CD4-positive, alpha-beta T cell treated with Interferon gamma for 1 hour (primary cell): ENCODE data around the gene OBSL1.

ENCODE experiments used
- DNase-seq: peaks from one replicate; pipeline ENCODE4 v3.0.0-alpha.2; 2020

Gene OBSL1

DNA sequence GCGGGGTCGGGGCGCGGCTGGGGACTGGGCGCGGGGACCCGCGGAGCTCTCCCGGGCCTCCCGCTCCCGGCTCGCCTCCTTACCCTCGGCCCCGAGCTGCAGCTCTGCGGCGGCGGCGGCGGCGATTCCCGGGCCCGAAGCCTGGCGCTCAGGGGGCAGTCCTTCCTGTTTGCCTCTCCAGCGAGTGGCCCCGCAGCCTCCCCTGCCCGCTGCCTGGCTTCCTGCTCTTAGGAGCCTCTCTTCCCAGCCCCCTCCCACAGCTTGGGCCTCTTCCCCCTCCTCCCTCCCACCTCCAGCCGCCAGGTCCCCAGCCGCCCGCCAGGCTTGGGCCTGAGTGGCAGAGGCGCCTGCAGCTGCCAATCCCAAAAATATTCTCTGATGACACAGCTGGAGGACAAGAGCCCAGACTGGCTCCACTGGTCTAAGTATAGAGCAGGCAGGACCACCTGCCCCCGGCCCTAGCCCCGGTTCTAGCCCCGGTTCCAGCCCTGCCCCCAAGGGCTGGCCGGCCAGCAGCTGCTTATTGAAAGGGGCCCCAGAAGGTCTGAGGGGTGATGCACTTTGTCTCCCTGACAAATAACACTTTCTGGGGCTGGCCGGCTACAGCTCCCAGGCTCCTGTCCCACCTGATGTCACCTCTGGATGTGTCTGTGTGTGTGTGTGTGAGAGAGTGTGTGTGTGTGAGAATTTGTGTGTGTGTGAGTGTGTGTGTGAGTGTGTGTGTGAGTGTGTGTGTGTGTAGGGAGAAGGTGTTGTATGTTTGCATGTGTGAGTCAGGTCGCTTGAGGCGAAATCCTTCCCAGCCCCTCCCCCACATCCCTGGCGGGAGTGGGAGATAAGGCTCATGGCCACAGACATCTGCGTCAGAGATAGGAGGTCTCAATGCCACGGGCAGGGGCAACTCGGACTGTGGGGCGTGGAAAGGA, at the start of gene OBSL1:
OBSL1 (minus strand) TSS at position 229 of the 926 bp plus-strand sequence. CDS start 307 bp downstream, outside the sequence.
- DNase-seq, result no peak

DNA sequence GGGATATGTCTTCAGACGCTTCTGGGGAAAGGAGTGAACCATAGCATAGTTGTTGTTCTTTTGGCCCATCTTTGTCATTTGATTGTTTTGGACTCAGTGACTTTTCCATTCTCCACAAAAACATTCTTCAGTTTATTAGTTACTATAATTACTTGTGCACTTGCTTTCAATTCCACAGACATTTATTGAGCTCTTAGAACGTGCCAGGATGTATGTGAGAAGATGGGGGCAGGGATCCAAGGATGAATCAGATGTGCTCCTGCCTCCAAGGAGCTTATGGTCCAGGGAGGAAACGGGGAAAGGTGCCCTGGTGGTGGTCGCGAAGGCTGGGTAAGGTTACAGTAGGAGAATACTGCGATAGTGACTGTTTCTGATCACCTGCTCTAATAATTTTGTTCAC, 49.2 kb upstream of the OBSL1 start:
- DNase-seq, result no peak

DNA sequence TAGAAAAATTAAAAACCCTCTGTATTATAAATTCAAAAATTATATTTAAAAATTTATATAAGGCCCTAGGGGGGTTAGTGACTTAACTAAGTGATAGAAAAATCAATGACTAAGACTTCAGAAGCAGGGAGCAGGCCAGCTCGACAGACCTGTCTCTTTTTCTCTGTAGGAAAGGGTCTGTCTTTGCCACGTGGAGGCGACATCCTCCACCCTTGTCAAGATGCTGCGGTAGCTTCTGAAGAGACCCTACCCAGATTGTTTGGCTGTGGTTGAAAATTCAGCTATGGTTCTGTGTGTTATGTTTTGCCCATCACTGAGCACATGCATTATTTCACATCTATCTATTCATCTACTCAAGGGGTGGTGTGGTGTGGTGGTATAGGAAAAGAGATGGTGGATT, 47.9 kb upstream of the OBSL1 start:
- no peak for DNase-seq

DNA sequence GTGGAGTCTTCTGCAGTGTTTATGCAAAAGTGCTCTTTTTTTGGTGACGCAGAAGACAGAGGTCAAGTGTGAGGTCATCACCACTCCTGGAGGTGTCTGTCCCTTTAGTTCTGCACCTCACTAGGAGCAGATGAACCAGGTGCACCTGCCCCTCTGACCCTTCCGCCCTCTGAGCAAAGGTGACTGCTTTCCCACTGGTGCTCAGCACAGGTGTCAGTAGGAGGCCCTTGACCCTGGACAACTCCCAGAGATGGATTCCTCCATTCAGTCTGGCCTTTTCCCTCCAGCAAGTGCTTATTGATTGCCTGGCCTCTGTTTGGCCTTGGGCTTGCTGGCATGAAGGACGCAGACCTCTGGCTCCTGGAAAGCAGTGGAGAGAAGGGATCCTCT, 47.4 kb upstream of the OBSL1 start:
- DNase-seq, result no peak

DNA sequence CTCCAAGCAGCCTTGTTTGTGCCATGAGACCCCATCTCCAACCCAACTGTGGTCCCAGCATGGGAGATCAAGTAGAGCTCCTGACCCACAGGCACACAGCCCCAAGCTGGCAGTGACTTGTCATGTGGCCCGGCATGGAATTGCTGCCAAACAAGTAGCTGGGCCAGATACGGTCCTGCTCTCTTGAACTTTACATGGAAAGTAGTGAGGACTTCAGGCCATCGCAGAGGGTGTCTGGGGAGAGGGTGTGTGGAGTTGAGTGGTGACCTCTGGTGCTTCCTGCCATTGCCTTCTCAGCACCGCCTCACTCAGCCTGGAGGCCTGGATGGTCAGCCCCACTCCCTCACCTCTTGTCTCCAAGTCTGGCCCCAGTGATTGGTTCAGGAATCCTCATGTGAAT, 45.2 kb upstream of the OBSL1 start:
- no peak for DNase-seq

DNA sequence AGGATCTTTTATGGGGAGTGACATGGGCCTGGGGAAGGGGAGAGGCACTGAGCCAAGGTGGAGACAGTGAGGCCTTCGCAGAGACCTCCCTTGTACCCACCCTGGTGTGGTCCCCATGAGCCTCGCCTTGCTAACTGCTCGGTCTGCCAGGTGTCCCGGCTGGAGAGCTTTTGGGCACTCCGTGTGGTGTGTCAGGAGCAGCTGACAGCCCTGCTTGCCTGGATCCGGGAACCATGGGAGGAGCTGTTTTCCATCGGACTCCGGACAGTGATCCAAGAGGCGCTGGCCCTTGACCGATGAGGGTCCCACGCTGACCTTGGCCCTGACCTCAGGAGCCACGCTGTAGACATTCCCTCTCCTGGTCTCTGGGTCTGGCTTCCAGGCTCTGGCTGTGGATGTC, 44.6 kb upstream of the OBSL1 start:
- no peak for DNase-seq

DNA sequence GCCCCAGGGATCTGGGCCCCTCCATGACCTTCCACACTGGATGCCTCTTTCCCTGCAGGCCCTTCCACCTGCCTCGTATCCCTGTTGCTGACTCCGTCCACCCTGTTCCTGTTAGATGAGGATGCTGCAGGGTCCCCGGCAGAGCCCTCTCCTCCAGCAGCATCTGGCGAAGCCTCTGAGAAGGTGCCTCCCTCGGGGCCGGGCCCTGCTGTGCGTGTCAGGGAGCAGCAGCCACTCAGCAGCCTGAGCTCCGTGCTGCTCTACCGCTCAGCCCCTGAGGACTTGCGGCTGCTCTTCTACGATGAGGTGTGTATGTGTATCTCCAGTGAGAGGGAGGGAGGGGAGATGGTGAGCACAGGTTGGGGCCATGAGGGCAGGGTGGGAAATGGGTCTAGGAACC, 43.7 kb upstream of the OBSL1 start:
- no peak for DNase-seq

DNA sequence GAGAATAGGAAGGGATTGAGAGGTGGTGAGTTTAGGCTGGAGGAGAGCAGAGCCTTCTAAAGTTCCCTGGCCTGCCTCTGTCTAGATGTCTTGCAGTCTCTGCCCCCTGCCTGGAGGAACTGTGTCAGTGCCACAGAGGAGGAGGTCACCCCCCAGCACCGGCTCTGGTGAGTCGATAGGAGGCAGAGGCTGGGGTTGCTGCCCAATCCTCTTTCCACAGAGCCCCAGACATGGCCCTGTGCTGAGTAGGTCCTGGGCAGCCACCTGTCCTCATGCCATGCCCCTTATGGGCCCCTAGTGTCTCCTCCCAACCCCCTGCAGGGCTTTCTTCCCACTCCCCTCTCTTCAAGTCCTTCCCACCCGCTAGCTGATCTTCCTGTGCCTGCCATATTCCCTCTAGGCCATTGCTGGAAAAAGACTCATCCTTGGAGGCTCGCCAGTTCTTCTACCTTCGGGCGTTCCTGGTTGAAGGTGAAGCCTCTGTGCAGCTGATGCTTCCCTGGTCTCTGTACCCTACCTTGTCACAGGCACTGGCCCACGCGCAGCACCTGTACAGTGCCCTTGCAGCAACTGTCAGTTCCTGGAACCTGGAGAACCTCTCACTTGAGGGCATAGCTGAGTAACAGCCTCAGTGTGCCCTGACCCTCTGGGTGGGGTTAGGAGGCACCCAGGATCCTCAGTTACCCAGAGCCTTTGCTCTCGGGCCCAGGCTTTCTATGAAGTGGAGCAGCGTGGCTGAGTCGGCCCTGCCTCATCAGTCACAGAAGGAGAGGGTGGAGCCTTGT, 42.9 kb upstream of the OBSL1 start:
- no peak for DNase-seq

DNA sequence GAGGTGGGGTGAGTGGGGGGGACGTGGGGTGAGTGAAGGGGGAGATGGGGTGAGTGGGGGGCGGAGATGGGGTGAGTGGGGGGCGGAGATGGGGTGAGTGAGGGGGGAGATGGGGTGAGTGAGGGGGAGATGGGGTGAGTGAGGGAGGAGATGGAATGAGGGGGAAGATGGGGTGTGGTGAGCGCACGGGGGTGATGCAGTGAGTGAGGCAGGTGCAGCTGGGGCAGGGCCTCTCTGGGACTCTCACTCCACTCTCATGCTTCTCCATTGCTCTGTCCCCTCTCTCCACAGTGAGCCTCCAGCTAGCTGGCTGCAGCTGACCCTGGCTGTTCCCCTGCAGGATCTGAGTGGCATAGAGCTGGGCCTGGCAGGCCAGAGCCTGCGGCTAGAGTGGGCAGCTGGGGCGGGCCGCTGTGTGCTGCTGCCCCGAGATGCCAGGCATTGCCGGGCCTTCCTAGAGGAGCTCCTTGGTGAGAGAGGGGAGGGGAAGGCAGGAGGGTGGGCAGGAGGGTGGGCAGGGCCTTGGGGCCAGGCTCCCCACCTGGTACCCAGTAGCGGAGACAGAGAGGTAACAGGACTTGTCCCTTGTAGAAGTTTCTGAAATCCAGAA, 42.2 kb upstream of the OBSL1 start:
- DNase-seq, result no peak

DNA sequence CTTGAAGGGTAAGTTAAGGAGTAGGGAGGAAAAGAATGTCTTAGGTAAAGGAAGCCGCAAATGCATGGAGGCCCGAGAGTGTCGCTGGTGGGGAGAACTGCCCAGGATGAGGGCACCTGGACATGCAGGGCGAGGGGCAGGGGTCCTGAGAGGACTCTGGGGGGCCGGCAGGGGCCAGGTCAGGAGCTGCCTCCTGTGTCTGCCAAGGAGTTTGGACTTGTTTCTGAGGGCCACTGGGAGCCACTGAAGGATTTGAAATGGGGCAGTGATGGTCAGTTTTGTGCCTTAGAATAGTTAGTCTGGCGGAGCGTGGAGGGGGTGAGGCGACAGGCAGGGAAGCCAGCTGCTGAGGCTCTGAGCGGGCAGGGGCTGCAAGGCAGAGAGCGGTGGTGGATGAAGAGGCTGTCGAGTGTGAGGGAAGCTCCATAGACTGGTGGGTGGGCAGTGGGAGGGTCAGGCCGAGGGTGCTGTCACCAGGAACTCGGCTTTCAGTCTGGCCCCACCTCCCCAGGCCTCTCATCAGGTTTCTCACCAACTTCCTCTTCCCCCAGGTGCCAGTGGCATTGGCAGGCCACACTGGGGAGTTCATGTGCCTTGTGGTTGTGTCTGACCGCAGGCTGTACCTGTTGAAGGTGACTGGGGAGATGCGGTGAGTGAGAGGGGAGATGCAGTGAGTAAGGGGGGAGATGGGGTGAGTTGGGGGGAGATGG, 41.4 kb upstream of the OBSL1 start:
- DNase-seq, result peak; percentile 42

DNA sequence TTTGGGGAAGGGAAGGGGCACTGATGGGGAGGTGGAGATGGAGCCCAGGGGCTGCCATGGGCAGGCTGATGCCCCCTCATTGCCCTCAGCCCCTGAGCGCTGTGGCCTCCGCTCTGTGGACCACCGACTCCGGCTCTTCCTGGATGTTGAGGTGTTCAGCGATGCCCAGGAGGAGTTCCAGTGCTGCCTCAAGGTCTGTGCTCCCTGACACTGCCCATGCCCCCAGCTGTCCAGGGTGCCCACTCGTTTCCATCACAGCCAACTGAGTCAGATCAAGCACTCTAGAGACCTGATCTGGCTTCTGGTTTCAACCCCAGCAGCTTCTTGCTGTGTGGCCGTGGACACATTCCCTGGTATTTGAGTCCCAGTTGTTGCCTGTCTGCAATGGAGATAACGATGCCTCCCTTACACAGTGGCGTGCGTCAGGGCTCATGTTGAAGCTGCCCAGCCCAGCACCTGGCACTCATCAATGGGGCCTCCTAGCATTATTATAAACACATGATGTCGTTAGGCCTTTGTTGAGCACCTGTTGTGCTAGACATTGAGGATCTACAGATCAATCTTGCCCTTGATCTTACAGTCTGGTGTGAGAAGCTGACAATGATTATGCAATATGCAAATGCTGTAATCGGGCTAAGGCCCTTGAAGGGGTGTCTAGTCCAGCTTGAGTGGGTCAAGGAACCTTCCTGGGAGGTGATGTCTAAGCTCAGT, 40.7 kb upstream of the OBSL1 start:
- no peak for DNase-seq

DNA sequence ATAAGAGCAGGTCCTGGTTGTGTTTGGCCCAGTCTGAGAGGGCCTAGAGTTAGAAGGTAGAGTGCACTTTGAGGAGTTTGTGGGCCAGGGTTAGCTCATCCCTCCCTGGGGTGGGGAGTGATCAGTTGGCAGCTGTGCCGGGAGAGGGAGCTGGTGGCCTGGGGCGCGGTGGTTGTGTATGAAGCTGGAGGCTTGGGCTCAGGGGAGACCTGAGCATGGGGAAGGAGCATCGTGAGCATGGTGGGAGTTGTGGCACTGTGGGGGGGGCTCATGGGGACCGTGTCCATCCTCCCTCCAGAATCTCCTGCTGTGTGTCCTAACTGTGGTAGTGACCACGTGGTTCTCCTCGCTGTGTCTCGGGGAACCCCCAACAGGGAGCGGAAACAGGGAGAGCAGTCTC, 40.0 kb upstream of the OBSL1 start:
- DNase-seq, result no peak

DNA sequence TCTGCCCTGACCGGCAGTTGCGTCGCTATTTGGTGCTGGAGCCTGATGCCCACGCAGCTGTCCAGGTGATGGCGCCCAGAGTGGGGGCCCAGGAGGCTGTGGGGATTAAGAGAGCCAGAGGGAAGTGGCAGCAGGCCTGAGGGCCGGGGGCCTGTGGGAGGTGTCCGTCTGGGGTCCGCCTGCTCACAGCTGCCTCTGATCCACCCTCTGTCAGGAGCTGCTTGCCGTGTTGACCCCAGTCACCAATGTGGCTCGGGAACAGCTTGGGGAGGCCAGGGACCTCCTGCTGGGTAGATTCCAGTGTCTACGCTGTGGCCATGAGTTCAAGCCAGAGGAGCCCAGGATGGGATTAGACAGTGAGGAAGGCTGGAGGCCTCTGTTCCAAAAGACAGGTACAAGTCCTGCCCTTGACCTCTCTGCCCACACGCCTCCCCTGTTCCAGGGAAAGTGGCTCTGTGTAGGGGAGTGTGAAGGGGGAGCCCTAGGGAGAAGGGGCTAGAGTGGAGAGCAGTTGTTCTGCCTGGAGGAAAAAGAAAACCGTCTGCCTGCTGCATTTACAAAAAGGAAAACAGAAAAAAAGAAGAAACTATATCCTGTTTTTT, 37.9 kb upstream of the OBSL1 start:
- DNase-seq, result no peak

DNA sequence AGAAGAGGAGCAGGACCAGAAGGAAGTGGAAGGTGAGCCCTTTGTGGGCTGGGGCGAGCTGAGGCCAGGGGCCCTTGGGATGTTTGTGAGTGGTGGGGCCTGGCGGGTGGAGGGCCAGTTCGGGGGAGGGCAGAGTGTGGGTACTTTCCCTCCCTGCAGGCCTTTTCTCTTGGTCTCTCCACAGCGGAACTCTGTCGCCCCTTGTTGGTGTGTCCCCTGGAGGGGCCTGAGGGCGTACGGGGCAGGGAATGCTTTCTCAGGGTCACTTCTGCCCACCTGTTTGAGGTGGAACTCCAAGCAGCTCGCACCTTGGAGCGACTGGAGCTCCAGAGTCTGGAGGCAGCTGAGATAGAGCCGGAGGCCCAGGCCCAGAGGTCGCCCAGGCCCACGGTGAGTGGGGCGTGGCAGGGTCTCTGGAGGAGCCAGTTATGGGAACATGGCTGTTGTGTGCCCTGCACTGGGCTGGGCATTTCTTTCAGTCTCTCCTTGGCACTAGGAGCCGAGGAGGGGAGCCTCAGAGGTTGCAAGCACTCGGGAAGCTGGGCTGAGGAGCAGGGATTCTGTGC, 37.1 kb upstream of the OBSL1 start:
- no peak for DNase-seq

DNA sequence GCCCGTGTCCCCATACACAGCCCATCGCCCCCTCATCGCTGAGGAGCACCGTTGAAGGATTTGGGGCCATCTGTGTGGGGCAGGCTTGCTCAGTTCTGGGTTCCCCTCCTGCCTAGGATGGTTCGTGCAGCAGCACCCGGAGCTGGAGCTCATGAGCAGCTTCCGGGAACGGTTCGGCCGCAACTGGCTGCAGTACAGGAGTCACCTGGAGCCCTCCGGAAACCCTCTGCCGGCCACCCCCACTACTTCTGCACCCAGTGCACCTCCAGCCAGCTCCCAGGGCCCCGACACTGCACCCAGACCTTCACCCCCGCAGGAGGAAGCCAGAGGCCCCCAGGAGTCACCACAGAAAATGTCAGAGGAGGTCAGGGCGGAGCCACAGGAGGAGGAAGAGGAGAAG, 36.6 kb upstream of the OBSL1 start:
- no peak for DNase-seq

DNA sequence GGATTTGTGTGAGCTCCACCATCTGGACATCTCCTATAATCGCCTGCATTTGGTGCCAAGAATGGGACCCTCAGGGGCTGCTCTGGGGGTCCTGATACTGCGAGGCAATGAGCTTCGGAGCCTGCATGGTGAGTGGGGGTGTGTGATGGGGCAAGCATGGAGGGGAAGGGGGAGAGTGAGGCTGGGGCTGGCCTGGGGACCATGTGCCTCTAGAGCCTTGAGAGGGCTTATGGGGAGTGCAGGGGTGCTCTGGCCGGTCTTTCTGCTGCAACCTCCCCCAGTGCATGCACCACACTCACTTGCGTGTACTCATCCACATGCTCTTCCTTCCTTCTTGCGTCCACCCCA, 34.2 kb upstream of the OBSL1 start:
- no peak for DNase-seq

DNA sequence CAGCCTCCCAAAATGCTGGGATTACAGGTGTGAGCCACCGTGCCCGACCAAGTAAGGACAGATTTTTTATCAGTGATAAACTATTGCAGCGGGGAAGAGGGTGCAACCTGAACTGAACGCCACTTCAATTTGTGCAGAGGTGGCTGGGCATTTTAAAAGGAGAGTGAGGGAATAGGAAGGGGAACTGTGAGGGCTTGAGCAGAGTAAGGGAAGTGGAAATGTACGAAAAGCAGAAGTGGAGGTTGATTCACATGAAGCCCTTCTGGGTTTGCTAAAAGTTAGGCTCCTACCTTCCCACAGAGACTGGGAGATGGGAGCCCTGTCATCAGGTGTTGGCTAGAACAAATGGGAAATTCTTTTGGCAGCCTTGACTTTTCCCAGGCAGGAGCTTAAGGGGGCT, 32.4 kb upstream of the OBSL1 start:
- DNase-seq, result no peak

DNA sequence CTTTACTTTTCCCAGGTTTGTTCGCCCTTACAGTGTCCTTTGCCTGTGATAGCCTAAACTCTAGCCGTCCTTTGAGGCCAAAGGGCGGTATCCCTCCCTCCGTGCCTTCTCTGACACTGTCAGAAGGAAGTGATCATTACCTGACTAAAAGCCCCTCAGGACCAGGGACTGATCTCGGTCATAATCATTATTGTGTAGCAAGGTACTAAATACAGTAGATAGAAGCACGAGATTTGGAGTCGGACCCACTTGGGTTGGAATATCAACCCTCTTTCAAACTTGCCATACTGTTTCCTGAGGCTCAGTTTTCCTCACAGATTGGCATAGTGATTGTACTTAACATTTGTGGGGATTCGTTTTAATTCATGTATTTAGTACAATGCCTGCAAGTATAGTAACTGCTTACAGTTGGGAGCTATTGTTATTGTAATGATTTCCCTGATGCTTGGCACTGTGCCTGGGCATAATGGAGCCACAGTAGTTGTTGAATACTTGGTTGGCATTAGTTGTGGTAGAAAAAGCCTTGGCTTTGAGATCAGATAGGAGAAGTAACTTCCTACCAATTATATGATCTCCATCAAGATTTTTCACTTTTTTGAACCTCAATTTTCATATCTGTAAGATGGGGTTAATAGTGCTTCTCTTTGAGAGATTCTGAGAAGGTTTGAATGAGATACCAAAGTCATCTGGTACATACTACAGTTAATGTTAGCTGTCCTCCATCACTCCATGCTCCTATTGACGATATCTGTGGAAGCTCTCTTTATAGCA, 27.2 kb upstream of the OBSL1 start:
- no peak for DNase-seq

DNA sequence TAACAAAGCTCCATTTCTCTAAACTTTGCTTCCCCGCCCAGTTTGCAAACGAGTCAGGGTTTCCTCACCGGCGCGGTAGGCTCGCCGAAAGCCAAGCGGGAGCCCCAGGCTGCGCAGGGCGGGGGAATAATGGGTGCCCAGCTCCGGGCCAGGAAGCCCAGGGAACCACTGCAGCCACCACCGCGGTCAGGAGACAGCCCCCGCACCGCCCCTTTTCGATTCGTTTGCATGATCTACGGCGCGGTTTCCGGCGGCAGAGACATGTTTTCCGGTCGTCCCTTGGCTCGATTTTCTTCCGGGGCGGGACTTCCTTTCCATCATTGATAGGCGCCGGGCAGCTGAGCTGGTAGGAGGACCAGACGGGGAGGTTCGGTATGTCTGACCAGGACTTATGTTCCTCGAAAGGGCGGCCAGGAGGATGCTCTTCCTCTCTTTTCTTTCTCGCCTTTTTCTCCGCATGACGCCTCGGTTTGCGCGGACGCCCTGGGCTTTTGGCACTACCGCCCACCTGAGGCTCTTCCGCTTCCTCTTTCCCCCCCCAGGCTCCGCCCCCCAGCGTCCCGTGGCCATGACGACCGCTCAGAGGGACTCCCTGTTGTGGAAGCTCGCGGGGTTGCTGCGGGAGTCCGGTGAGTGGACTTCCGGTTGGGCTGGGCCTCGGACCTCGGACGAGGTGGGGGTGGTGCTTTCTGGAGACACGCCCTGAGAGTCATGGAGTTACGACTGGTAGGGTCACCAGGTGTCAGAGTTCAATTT, 26.4 kb upstream of the OBSL1 start, which contains the start of gene STK11IP:
STK11IP (plus strand) TSS at position 306 of the 756 bp plus-strand sequence; CDS start at position 569, 263 bp downstream.
- peak; percentile 87 for DNase-seq
